ENCODE data around the gene DLEC1.
A peak's percentile ranks its signal among the peaks of the same experiment; 100 is the strongest.

The DLEC1 gene

GRCh38 chr3:38026856-38027255, 12.2 kb upstream of the DLEC1 start:
- no peak for DNase-seq (ENCODE audit: low read depth)
- no peak for TF ChIP-seq CTCF (conservative IDR thresholded peaks at IDR 0.05; ENCODE audit: control insufficient read depth, insufficient read depth, low read depth, low read length)
- H3K4me3 ChIP-seq (ENCODE audit: control insufficient read depth, low read depth, low read length) = no peak overlapping the region

GRCh38 chr3:38027466-38028465, 11.2 kb upstream of the DLEC1 start:
- no peak for DNase-seq (ENCODE audit: low read depth)
- no peak for TF ChIP-seq CTCF (conservative IDR thresholded peaks at IDR 0.05; ENCODE audit: control insufficient read depth, insufficient read depth, low read depth, low read length)
- H3K4me3 ChIP-seq (ENCODE audit: control insufficient read depth, low read depth, low read length) = no peak overlapping the region

GRCh38 chr3:38028621-38029361, 10.2 kb upstream of the DLEC1 start:
- no peak for TF ChIP-seq CTCF (conservative IDR thresholded peaks at IDR 0.05; ENCODE audit: control insufficient read depth, insufficient read depth, low read depth, low read length)
- peak overlapping the region; percentile 63 for H3K4me3 ChIP-seq (ENCODE audit: control insufficient read depth, low read depth, low read length)
- no peak for DNase-seq (ENCODE audit: low read depth)

- no peak for TF ChIP-seq CTCF (conservative IDR thresholded peaks at IDR 0.05; ENCODE audit: control insufficient read depth, insufficient read depth, low read depth, low read length)
- DNase-seq (ENCODE audit: low read depth) = peak; percentile 48
- peak within 1 kb of the TSS; percentile 63 for H3K4me3 ChIP-seq (ENCODE audit: control insufficient read depth, low read depth, low read length)
These were observed 9.4 kb upstream of the DLEC1 start, which contains the start of gene PLCD1 for GRCh38 chr3:38029400-38030125. Gene PLCD1, minus strand, starts transcription at chr3:38029642. Its CDS starts 103 bp downstream, at chr3:38029539.

- no peak for DNase-seq (ENCODE audit: low read depth)
- no peak for TF ChIP-seq CTCF (conservative IDR thresholded peaks at IDR 0.05; ENCODE audit: control insufficient read depth, insufficient read depth, low read depth, low read length)
These were observed 8.6 kb upstream of the DLEC1 start for GRCh38 chr3:38030126-38031021.

More at GRCh38 chr3:38030126-38031021, 8.6 kb upstream of the DLEC1 start:
- peak overlapping the region; percentile 63 for H3K4me3 ChIP-seq (ENCODE audit: control insufficient read depth, low read depth, low read length)

Measured in fibroblast of mammary gland (primary cell).